K562 treated with DMSO at 1 percent for 12 hours (cell line): ENCODE measurements around the gene NUSAP1. TPM values are rescaled to one million over a fixed set of nuclear protein-coding genes. Genes with fewer than 3 reads are reported as not detected.

Experiments
- total RNA-seq: library from RNA; unstranded; fragments of 300-600 nt; gene quantifications from 2 replicates; pipeline ENCODE4 v1.2.3, GENCODE V29; 2022; ENCODE audit not compliant: insufficient read depth

The NUSAP1 gene, protein sequence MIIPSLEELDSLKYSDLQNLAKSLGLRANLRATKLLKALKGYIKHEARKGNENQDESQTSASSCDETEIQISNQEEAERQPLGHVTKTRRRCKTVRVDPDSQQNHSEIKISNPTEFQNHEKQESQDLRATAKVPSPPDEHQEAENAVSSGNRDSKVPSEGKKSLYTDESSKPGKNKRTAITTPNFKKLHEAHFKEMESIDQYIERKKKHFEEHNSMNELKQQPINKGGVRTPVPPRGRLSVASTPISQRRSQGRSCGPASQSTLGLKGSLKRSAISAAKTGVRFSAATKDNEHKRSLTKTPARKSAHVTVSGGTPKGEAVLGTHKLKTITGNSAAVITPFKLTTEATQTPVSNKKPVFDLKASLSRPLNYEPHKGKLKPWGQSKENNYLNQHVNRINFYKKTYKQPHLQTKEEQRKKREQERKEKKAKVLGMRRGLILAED
- 63.4 and 166 TPM in 2 replicates for total RNA-seq

DNA sequence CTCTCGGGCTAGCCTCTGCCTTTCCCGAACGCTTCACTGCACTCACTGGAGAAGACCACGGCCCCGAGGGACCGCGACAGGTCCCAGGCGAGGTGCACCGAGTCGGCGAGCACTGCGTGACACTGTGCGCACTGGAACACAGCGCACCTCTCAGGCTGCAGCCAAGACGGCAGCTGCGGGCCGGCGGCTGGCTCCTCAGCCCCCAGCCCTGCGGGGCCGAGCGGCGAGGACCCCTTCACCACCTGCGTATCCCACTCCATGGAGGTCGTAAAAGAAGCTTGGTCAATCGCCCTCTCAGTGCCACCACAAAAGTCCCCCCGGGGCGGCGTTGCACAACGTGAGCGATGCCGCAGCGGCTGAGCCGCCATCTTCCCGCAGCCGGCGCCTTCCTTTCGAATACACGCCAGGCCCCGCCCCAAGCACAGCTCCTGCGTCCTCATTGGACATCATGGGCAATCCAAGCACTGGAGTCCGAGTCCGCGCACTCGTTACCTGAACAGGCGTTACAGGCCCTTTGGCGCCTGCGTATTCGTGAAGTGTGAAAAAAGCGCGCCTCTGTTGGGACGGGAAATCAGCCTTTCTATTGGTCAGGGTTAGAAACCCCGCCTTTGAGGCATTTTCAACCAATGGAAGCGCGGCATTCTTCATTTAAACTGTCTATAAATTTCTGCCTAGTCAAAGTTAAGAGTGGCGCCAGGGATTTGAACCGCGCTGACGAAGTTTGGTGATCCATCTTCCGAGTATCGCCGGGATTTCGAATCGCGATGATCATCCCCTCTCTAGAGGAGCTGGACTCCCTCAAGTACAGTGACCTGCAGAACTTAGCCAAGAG lies at the start of gene NUSAP1, which contains the start of gene OIP5:
Gene NUSAP1 (plus strand): TSS at position 688 of the 832 bp plus-strand sequence. CDS start 77 bp downstream, at position 765.
Gene OIP5 (minus strand): TSS at position 398 of the 832 bp plus-strand sequence. CDS start 30 bp downstream, at position 368.

DNA sequence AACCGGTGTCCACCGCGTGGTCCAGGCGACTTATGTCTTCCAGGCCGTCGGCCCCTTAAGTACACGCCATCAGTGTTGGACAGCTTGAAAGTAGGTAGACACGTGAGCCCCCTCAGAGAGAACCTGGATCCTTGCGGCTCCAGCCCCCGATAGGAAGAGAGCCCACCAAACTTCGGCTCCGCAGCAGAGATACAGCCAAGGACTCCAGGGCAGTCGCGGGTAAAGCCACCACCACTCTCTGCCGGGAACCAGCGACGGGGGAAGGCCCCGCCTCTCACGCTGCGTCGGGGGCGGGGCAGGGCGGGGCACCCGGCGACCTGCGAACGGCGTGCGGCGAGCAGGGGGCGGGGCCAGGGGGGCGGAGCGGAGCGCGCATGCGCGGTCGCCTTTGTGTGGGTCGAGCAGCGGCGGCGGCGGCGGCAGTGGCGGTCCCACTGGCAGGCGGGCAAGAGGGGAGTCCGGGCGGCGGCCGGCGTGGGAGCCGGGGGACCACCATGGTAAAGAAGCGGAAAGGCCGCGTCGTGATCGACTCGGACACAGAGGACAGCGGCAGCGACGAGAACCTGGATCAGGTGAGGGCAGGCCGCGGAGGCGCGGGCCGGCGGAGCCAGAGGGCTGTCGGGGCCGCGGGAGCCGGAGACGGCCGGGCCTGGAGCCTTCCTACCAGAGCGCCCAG lies 84.2 kb downstream of the NUSAP1 start, which contains the start of gene RTF1:
Gene RTF1 (plus strand): TSS at position 354 of the 676 bp plus-strand sequence. CDS start 21 bp downstream, at position 375.

Other genes with a start within 250 kb of the NUSAP1 start
- gene INO80, start 216.6 kb upstream of the NUSAP1 start, total RNA-seq: 3.8 and 11.0 TPM in 2 replicates
- not detected in 2 replicates for gene EXD1, start 102.1 kb upstream of the NUSAP1 start, total RNA-seq
- 33.2 and 77.7 TPM in 2 replicates for gene CHP1, start 101.6 kb upstream of the NUSAP1 start, total RNA-seq
- 71.3 and 86.3 TPM in 2 replicates for gene OIP5, start 290 bp upstream of the NUSAP1 start, total RNA-seq
- gene NDUFAF1, start 69.6 kb downstream of the NUSAP1 start, total RNA-seq: 17.9 and 26.6 TPM in 2 replicates
- 18.4 and 32.6 TPM in 2 replicates for gene RTF1, start 84.2 kb downstream of the NUSAP1 start, total RNA-seq
- 70.1 and 89.4 TPM in 2 replicates for gene ITPKA, start 161.0 kb downstream of the NUSAP1 start, total RNA-seq
- 10.8 and 16.6 TPM in 2 replicates for gene LTK, start 180.9 kb downstream of the NUSAP1 start, total RNA-seq
- gene RPAP1, start 211.4 kb downstream of the NUSAP1 start, total RNA-seq: 21.7 and 40.3 TPM in 2 replicates
- 19.1 and 22.3 TPM in 2 replicates for gene TYRO3, start 226.3 kb downstream of the NUSAP1 start, total RNA-seq